ENCODE measurements around the gene GRK7. TPM values are rescaled to one million over a fixed set of nuclear protein-coding genes. Genes with fewer than 3 reads are reported as not detected.

Gene GRK7
- total RNA-seq, 3 donors from 2014 or later: not detected

- no peaks in the 10 kb centered on the region for H3K4me1 Mint-ChIP-seq (ENCODE audit: low read depth)
- H3K9me3 Mint-ChIP-seq: no peaks in the 10 kb centered on the region
- ATAC-seq: no peak
- no peak for DNase-seq
- H3K36me3 Mint-ChIP-seq (ENCODE audit: insufficient read depth): no peaks in the 10 kb centered on the region
- no peaks in the 10 kb centered on the region for H3K27me3 Mint-ChIP-seq (ENCODE audit: low read depth)
- H3K4me3 Mint-ChIP-seq: no peak overlapping the region
These were observed 45.4 kb downstream of the GRK7 start for GRCh38 chr3:141808586-141808985.

- no peaks in the 10 kb centered on the region for H3K36me3 Mint-ChIP-seq (ENCODE audit: insufficient read depth)
- no peaks in the 10 kb centered on the region for H3K27me3 Mint-ChIP-seq (ENCODE audit: low read depth)
- no peaks in the 10 kb centered on the region for H3K4me1 Mint-ChIP-seq (ENCODE audit: low read depth)
- peaks cover 2% of the 10 kb centered on the region for H3K9me3 Mint-ChIP-seq
- no peak for ATAC-seq
- no peak for DNase-seq
- no peak overlapping the region for H3K4me3 Mint-ChIP-seq
These were observed 47.0 kb downstream of the GRK7 start for GRCh38 chr3:141810161-141810560.

GRCh38 chr3:141811348-141811747 lies 48.1 kb downstream of the GRK7 start:
- peaks cover 12% of the 10 kb centered on the region for H3K9me3 Mint-ChIP-seq
- DNase-seq: no peak
- no peak for ATAC-seq
- H3K4me1 Mint-ChIP-seq (ENCODE audit: low read depth): no peaks in the 10 kb centered on the region
- H3K4me3 Mint-ChIP-seq: no peak overlapping the region
- H3K36me3 Mint-ChIP-seq (ENCODE audit: insufficient read depth): no peaks in the 10 kb centered on the region
- peaks cover 4% of the 10 kb centered on the region for H3K27me3 Mint-ChIP-seq (ENCODE audit: low read depth)

- Mint-ChIP-seq H3K36me3 (ENCODE audit: insufficient read depth) (no peaks in the 10 kb centered on the region), H3K4me1 (ENCODE audit: low read depth) (no peaks in the 10 kb centered on the region), H3K4me3 (no peak overlapping the region), H3K9me3 (peaks cover 12% of the 10 kb centered on the region), H3K27me3 (ENCODE audit: low read depth) (peaks cover 4% of the 10 kb centered on the region)
- DNase-seq: no peak
- no peak for ATAC-seq
These were observed 48.9 kb downstream of the GRK7 start for GRCh38 chr3:141812084-141812483.

GRCh38 chr3:141812586-141812985 lies 49.4 kb downstream of the GRK7 start:
- Mint-ChIP-seq H3K9me3 (peaks cover 12% of the 10 kb centered on the region), H3K27me3 (ENCODE audit: low read depth) (peaks cover 4% of the 10 kb centered on the region), H3K4me1 (ENCODE audit: low read depth) (no peaks in the 10 kb centered on the region), H3K4me3 (no peak overlapping the region), H3K36me3 (ENCODE audit: insufficient read depth) (no peaks in the 10 kb centered on the region)
- DNase-seq (no peak), ATAC-seq (no peak)

Other genes starting within 250 kb of the GRK7 start
- gene RNF7, start 25.1 kb upstream of the GRK7 start, total RNA-seq: 10 to 100 TPM; 73.1 to 78.1 (median 73.6) TPM
- gene ATP1B3, start 113.2 kb downstream of the GRK7 start, total RNA-seq: 100 to 1,000 TPM; 219 to 266 (median 227) TPM